GM12872 (cell line): ENCODE results near the gene NUP210L.

Source experiments
- TF ChIP-seq, protein P1 (sequence below): IDR thresholded peaks from 3 replicates; pipeline ENCODE4 v1.5.1; 2011; ENCODE audit warnings: low read depth, mild to moderate bottlenecking, low read length, moderate library complexity; ENCODE audit not compliant: insufficient read depth

NUP210L gene

GRCh38 chr1:153968972-153969371, 185.9 kb downstream of the NUP210L start:
- TF ChIP-seq, protein P1, sequence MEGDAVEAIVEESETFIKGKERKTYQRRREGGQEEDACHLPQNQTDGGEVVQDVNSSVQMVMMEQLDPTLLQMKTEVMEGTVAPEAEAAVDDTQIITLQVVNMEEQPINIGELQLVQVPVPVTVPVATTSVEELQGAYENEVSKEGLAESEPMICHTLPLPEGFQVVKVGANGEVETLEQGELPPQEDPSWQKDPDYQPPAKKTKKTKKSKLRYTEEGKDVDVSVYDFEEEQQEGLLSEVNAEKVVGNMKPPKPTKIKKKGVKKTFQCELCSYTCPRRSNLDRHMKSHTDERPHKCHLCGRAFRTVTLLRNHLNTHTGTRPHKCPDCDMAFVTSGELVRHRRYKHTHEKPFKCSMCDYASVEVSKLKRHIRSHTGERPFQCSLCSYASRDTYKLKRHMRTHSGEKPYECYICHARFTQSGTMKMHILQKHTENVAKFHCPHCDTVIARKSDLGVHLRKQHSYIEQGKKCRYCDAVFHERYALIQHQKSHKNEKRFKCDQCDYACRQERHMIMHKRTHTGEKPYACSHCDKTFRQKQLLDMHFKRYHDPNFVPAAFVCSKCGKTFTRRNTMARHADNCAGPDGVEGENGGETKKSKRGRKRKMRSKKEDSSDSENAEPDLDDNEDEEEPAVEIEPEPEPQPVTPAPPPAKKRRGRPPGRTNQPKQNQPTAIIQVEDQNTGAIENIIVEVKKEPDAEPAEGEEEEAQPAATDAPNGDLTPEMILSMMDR, result no peak

DNA sequence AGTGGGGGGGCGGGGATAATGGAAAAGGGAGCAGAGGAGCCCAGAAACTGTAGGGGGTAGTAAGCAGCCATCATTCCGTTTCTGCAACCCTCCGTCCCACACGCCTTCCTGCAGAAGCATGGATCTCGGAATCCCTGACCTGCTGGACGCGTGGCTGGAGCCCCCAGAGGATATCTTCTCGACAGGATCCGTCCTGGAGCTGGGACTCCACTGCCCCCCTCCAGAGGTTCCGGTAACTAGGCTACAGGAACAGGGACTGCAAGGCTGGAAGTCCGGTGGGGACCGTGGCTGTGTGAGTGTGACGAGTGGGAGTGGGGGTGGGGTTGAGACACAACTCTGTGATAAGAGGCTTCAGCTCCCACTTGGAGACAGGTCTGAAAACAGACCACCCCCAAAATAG, 186.5 kb downstream of the NUP210L start:
- TF ChIP-seq, protein P1, result no peak

- TF ChIP-seq, protein P1, result no peak
Observed at GRCh38 chr1:153968000-153968363, 186.9 kb downstream of the NUP210L start.

DNA sequence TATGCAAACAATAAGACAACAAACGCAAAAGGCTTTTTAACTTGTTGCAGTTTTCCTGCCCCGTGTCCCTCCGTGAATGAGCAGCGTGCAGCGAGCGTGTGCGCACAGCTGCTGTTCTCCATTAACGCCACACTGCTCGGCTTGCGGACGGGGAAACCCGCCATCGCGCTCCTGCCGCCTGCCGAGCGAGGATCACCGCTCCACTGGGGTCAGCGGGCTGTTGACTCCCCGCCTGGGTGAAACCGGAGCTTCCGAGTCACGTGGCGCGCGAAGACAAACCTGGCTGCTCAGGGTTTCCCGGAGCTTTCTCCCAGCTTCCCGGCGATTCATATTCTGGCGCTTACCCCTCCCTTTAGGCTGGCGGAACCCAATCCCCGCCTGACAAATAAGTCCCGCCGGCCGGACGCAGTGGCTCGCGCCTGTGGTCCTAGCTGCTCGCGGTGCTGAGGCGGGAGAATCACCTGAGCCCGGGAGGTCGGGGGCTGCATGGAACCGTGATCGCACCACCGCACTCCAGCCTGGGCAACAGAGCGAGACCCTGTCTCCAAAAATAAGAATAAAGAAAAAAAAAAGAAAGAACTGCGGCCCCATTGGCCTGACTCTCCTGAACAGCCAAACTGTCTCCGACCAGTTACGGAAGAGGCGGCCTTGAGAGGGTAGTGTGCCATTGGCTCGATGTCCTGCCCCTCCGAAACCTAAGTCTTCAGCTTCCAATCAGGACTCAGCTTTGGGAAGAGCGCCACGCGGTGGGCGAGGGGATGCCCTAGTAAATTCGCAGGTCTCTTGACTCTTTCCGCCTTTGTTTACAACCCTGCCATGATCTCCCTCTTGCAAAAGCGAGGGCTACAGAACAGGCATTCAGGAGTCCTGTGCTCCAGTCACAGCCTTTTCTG, 187.5 kb downstream of the NUP210L start, which contains the start of gene CREB3L4:
TSS of gene CREB3L4 (plus strand) at position 796 of the 893 bp plus-strand sequence. CDS start 624 bp downstream, outside the sequence.
- TF ChIP-seq, protein P1, result peak; percentile 56

- TF ChIP-seq, protein P1, result no peak
Observed at GRCh38 chr1:153963850-153964331, 191.0 kb downstream of the NUP210L start.

- TF ChIP-seq, protein P1, result no peak
Observed at GRCh38 chr1:153963030-153963849, 191.6 kb downstream of the NUP210L start, which contains the start of gene SLC39A1. Gene SLC39A1, minus strand, starts transcription at chr1:153963537. Its CDS starts 822 bp downstream, at chr1:153962715.
